GM18867 (cell line): ENCODE measurements around the gene TTBK2.

Experiments
- ATAC-seq: cut with Tn5 transposase; IDR thresholded peaks from one replicate; pipeline ENCODE4 v1.9.1; 2021; ENCODE audit warnings: mild to moderate bottlenecking, moderate library complexity; ENCODE audit not compliant: unreplicated experiment

Gene TTBK2

GRCh38 chr15:42836251-42836650 lies 84.3 kb downstream of the TTBK2 start:
- ATAC-seq, result no peak

- ATAC-seq, result no peak
Measured at GRCh38 chr15:42832576-42832975, 88.0 kb downstream of the TTBK2 start.

- ATAC-seq, result no peak
Measured at GRCh38 chr15:42826251-42826890, 94.2 kb downstream of the TTBK2 start.

- no peak for ATAC-seq
Measured at GRCh38 chr15:42825599-42825998, 95.0 kb downstream of the TTBK2 start.

- no peak for ATAC-seq
Measured at GRCh38 chr15:42820811-42821210, 99.8 kb downstream of the TTBK2 start.

GRCh38 chr15:42819786-42820185 lies 100.8 kb downstream of the TTBK2 start:
- no peak for ATAC-seq

- ATAC-seq, result no peak
Measured at GRCh38 chr15:42811433-42811832, 109.1 kb downstream of the TTBK2 start.

- ATAC-seq, result no peak
Measured at GRCh38 chr15:42808913-42809312, 111.7 kb downstream of the TTBK2 start.

- no peak for ATAC-seq
Measured at GRCh38 chr15:42805266-42805665, 115.3 kb downstream of the TTBK2 start.

GRCh38 chr15:42804739-42805138 lies 115.8 kb downstream of the TTBK2 start:
- no peak for ATAC-seq

- ATAC-seq, result no peak
Measured at GRCh38 chr15:42803436-42803835, 117.1 kb downstream of the TTBK2 start.

- ATAC-seq, result no peak
Measured at GRCh38 chr15:42802168-42802567, 118.4 kb downstream of the TTBK2 start.

GRCh38 chr15:42800731-42801474 lies 119.7 kb downstream of the TTBK2 start:
- ATAC-seq, result no peak

- no peak for ATAC-seq
Measured at GRCh38 chr15:42798802-42799201, 121.8 kb downstream of the TTBK2 start.

GRCh38 chr15:42796955-42797782 lies 123.4 kb downstream of the TTBK2 start:
- ATAC-seq, result no peak

GRCh38 chr15:42788725-42789124 lies 131.9 kb downstream of the TTBK2 start:
- ATAC-seq, result no peak

GRCh38 chr15:42786978-42787377 lies 133.6 kb downstream of the TTBK2 start:
- ATAC-seq, result no peak

GRCh38 chr15:42785569-42785968 lies 135.0 kb downstream of the TTBK2 start:
- no peak for ATAC-seq

GRCh38 chr15:42784705-42785104 lies 135.9 kb downstream of the TTBK2 start:
- no peak for ATAC-seq

- ATAC-seq, result no peak
Measured at GRCh38 chr15:42782716-42783115, 137.9 kb downstream of the TTBK2 start.

GRCh38 chr15:42775416-42775815 lies 145.2 kb downstream of the TTBK2 start:
- ATAC-seq, result no peak

GRCh38 chr15:42772901-42773300 lies 147.7 kb downstream of the TTBK2 start:
- no peak for ATAC-seq
